ENCODE measurements around the gene DDX41. TPM values are rescaled to one million over a fixed set of nuclear protein-coding genes. Genes with fewer than 3 reads are reported as not detected.
A peak's percentile ranks its signal among the peaks of the same experiment; 100 is the strongest.

Gene DDX41
- total RNA-seq, 5 donors from 2014 or later (not counting 1 experiment from before 2014, with no cell fraction given): 64.8 to 118 (median 106) TPM

GRCh38 chr5:177468685-177469628 lies 47.8 kb downstream of the DDX41 start:
- no peak overlapping the region for H3K4me3 Mint-ChIP-seq
- Histone ChIP-seq H3K27ac (ENCODE audit: low read length) (no peak overlapping the region), H3K4me3 (ENCODE audit: control insufficient read depth in 1 of 2, extremely low read depth in 1 of 2, low read length in 1 of 2) (no peak overlapping the region), H3K27me3 (replicated peaks in 1 of 2; ENCODE audit: control insufficient read depth in 2 of 2, extremely low read depth in 1 of 2, insufficient read depth in 2 of 2, low read length in 1 of 2) (peaks cover 0 to 19% of the 10 kb centered on the region in 2 experiments), H3K9me3 (no peaks in the 10 kb centered on the region), H3K4me1 (ENCODE audit: control insufficient read depth in 1 of 2, extremely low read depth in 1 of 2, insufficient read depth in 2 of 2, low read length in 2 of 2) (peaks cover 5 to 35% of the 10 kb centered on the region in 2 experiments), H3K36me3 (ENCODE audit: control insufficient read depth in 2 of 2, extremely low read depth in 1 of 2, insufficient read depth in 1 of 2, low read length in 1 of 2) (peaks cover 0 to 6% of the 10 kb centered on the region in 2 donors)
- H3K36me3 Mint-ChIP-seq: peaks cover 4% of the 10 kb centered on the region
- peaks cover 16 to 18% (median 18%) of the 10 kb centered on the region in 3 donors for H3K4me1 Mint-ChIP-seq
- POLR2A ChIA-PET: no interaction called here
- 89% methylated on average over 13 of the region's 25 CpGs for WGBS (ENCODE audit: insufficient coverage)
- peaks cover 0 to 1% of the 10 kb centered on the region in 2 donors for H3K27me3 Mint-ChIP-seq
- CTCF ChIA-PET: no interaction called here
- DNase-seq (no peak), ATAC-seq (replicated peaks in 1 of 4) (no peak)
- no peaks in the 10 kb centered on the region for H3K9me3 Mint-ChIP-seq
- no peak overlapping the region for H3K27ac Mint-ChIP-seq

GRCh38 chr5:177468329-177468684 lies 48.5 kb downstream of the DDX41 start:
- Histone ChIP-seq H3K36me3 (ENCODE audit: control insufficient read depth in 2 of 2, extremely low read depth in 1 of 2, insufficient read depth in 1 of 2, low read length in 1 of 2) (peaks cover 0 to 6% of the 10 kb centered on the region in 2 donors), H3K27me3 (replicated peaks in 1 of 2; ENCODE audit: control insufficient read depth in 2 of 2, extremely low read depth in 1 of 2, insufficient read depth in 2 of 2, low read length in 1 of 2) (peaks cover 0 to 17% of the 10 kb centered on the region in 2 experiments), H3K27ac (ENCODE audit: low read length) (no peak overlapping the region), H3K9me3 (no peaks in the 10 kb centered on the region), H3K4me1 (ENCODE audit: control insufficient read depth in 1 of 2, extremely low read depth in 1 of 2, insufficient read depth in 2 of 2, low read length in 2 of 2) (peaks cover 5 to 33% of the 10 kb centered on the region in 2 experiments), H3K4me3 (ENCODE audit: control insufficient read depth in 1 of 2, extremely low read depth in 1 of 2, low read length in 1 of 2) (no peak overlapping the region)
- ATAC-seq (replicated peaks in 1 of 4) (no peak), DNase-seq (no peak)
- Mint-ChIP-seq H3K36me3 (peaks cover 4% of the 10 kb centered on the region), H3K4me1 (peaks cover 14 to 17% (median 14%) of the 10 kb centered on the region in 3 donors), H3K27ac (no peak overlapping the region), H3K9me3 (no peaks in the 10 kb centered on the region), H3K27me3 (no peaks in the 10 kb centered on the region), H3K4me3 (no peak overlapping the region)
- ChIA-PET CTCF (no interaction called here), POLR2A (no interaction called here)
- 89% methylated on average over 1 of the region's 2 CpGs for WGBS (ENCODE audit: insufficient coverage)

- WGBS (ENCODE audit: insufficient coverage): 97% methylated on average over 27 of the region's 31 CpGs
- ChIA-PET POLR2A (no interaction called here), CTCF (no interaction called here)
- Histone ChIP-seq H3K36me3 (ENCODE audit: control insufficient read depth in 2 of 2, extremely low read depth in 1 of 2, insufficient read depth in 1 of 2, low read length in 1 of 2) (peaks cover 0 to 6% of the 10 kb centered on the region in 2 donors), H3K9me3 (no peaks in the 10 kb centered on the region), H3K4me3 (ENCODE audit: control insufficient read depth in 1 of 2, extremely low read depth in 1 of 2, low read length in 1 of 2) (no peak overlapping the region), H3K27ac (ENCODE audit: low read length) (no peak overlapping the region), H3K27me3 (replicated peaks in 1 of 2; ENCODE audit: control insufficient read depth in 2 of 2, extremely low read depth in 1 of 2, insufficient read depth in 2 of 2, low read length in 1 of 2) (peaks cover 0 to 15% of the 10 kb centered on the region in 2 experiments), H3K4me1 (ENCODE audit: control insufficient read depth in 1 of 2, extremely low read depth in 1 of 2, insufficient read depth in 2 of 2, low read length in 2 of 2) (peaks cover 4 to 30% of the 10 kb centered on the region in 2 experiments)
- H3K9me3 Mint-ChIP-seq: no peaks in the 10 kb centered on the region
- DNase-seq (no peak), ATAC-seq (replicated peaks in 1 of 4) (no peak)
- H3K27me3 Mint-ChIP-seq: no peaks in the 10 kb centered on the region
- H3K27ac Mint-ChIP-seq: peak overlapping the region in 1 of 2 donors; percentile 28
- H3K4me3 Mint-ChIP-seq: no peak overlapping the region
- peaks cover 4% of the 10 kb centered on the region for H3K36me3 Mint-ChIP-seq
- H3K4me1 Mint-ChIP-seq: peaks cover 14 to 19% (median 16%) of the 10 kb centered on the region in 3 donors
Measured at GRCh38 chr5:177467436-177467835, 49.3 kb downstream of the DDX41 start.

- ChIA-PET CTCF (no interaction called here), POLR2A (no interaction called here)
- H3K27me3 Mint-ChIP-seq: no peaks in the 10 kb centered on the region
- H3K27ac Mint-ChIP-seq: no peak overlapping the region
- H3K4me3 ChIP-seq (ENCODE audit: control insufficient read depth in 1 of 2, extremely low read depth in 1 of 2, low read length in 1 of 2): no peak overlapping the region
- H3K4me1 Mint-ChIP-seq: peaks cover 16 to 18% (median 18%) of the 10 kb centered on the region in 3 donors
- DNase-seq (no peak), ATAC-seq (replicated peaks in 1 of 4) (no peak)
- peaks cover 0 to 6% of the 10 kb centered on the region in 2 donors for H3K36me3 ChIP-seq (ENCODE audit: control insufficient read depth in 2 of 2, extremely low read depth in 1 of 2, insufficient read depth in 1 of 2, low read length in 1 of 2)
- H3K9me3 Mint-ChIP-seq: no peaks in the 10 kb centered on the region
- no peak overlapping the region for H3K4me3 Mint-ChIP-seq
- H3K36me3 Mint-ChIP-seq: peaks cover 4% of the 10 kb centered on the region
- no peak overlapping the region for H3K27ac ChIP-seq (ENCODE audit: low read length)
- WGBS (ENCODE audit: insufficient coverage): 96% methylated on average over 25 of the region's 25 CpGs
- peaks cover 0 to 10% of the 10 kb centered on the region in 2 experiments for H3K27me3 ChIP-seq (replicated peaks in 1 of 2; ENCODE audit: control insufficient read depth in 2 of 2, extremely low read depth in 1 of 2, insufficient read depth in 2 of 2, low read length in 1 of 2)
- no peaks in the 10 kb centered on the region for H3K9me3 ChIP-seq
- peaks cover 3 to 28% of the 10 kb centered on the region in 2 experiments for H3K4me1 ChIP-seq (ENCODE audit: control insufficient read depth in 1 of 2, extremely low read depth in 1 of 2, insufficient read depth in 2 of 2, low read length in 2 of 2)
Measured at GRCh38 chr5:177466861-177467260, 49.9 kb downstream of the DDX41 start.

GRCh38 chr5:177465044-177465443 lies 51.7 kb downstream of the DDX41 start:
- Mint-ChIP-seq H3K36me3 (peaks cover 4% of the 10 kb centered on the region), H3K27me3 (no peaks in the 10 kb centered on the region), H3K4me1 (peaks cover 6 to 10% (median 7%) of the 10 kb centered on the region in 3 donors), H3K27ac (no peak overlapping the region), H3K4me3 (no peak overlapping the region), H3K9me3 (no peaks in the 10 kb centered on the region)
- ChIA-PET CTCF (no interaction called here), POLR2A (no interaction called here)
- ATAC-seq (replicated peaks in 1 of 4): no peak
- peaks cover 0 to 3% of the 10 kb centered on the region in 2 donors for H3K36me3 ChIP-seq (ENCODE audit: control insufficient read depth in 2 of 2, extremely low read depth in 1 of 2, insufficient read depth in 1 of 2, low read length in 1 of 2)
- H3K27ac ChIP-seq (ENCODE audit: low read length): no peak overlapping the region
- WGBS (ENCODE audit: insufficient coverage): 95% methylated on average over 5 of the region's 11 CpGs
- no peaks in the 10 kb centered on the region for H3K9me3 ChIP-seq
- H3K4me3 ChIP-seq (ENCODE audit: control insufficient read depth in 1 of 2, extremely low read depth in 1 of 2, low read length in 1 of 2): no peak overlapping the region
- no peak for DNase-seq
- no peaks in the 10 kb centered on the region for H3K27me3 ChIP-seq (replicated peaks in 1 of 2; ENCODE audit: control insufficient read depth in 2 of 2, extremely low read depth in 1 of 2, insufficient read depth in 2 of 2, low read length in 1 of 2)
- peaks cover 4 to 13% of the 10 kb centered on the region in 2 experiments for H3K4me1 ChIP-seq (ENCODE audit: control insufficient read depth in 1 of 2, extremely low read depth in 1 of 2, insufficient read depth in 2 of 2, low read length in 2 of 2)

DNA sequence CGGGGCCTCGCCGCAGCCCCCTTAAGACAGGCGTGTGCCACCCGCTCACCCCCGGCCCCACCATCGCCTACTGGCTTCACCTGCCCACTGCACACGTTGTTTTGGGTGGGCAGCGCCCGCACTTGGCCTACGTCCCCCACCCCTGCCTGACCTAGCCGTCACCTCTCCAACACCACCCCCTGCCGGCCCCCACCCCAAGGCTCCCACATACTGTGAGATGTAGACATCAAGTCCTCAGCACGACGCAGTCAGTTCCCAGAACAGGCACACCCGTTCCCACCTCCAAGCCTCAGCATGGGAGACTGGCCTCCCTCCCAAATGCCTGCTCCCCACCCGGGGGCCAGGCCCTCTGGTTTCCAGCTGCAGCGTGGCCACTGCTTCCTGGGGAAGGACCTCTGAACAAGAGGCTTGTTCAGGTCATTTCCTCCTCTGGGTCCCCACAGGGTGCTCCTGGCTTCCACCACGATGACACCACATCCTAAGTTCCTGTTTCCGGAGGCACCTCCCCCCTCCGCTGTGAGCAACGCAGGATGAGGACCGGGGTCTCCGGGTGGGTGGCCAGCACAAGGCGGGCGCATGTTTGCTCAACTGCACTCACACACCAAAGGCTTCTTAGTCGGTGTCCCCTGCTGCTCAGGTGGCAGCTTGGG lies 54.6 kb downstream of the DDX41 start:
- H3K27me3 Mint-ChIP-seq: no peaks in the 10 kb centered on the region
- no peaks in the 10 kb centered on the region for H3K27me3 ChIP-seq (replicated peaks in 1 of 2; ENCODE audit: control insufficient read depth in 2 of 2, extremely low read depth in 1 of 2, insufficient read depth in 2 of 2, low read length in 1 of 2)
- H3K4me1 Mint-ChIP-seq: peaks cover 7 to 14% (median 7%) of the 10 kb centered on the region in 3 donors
- 60% methylated on average over 18 of the region's 27 CpGs for WGBS (ENCODE audit: insufficient coverage)
- no peak overlapping the region for H3K4me3 Mint-ChIP-seq
- H3K27ac ChIP-seq (ENCODE audit: low read length): no peak overlapping the region
- DNase-seq: no peak
- ChIA-PET POLR2A (no interaction called here), CTCF (interaction anchor here in 1 of 2 donors (1.6 kb wide), 1 partner anchor 73 kb away, joined by 5 read pairs; no protein-coding TSS in a partner anchor)
- H3K9me3 Mint-ChIP-seq: no peaks in the 10 kb centered on the region
- no peak overlapping the region for H3K27ac Mint-ChIP-seq
- H3K36me3 Mint-ChIP-seq: peaks cover 4% of the 10 kb centered on the region
- no peak for ATAC-seq (replicated peaks in 1 of 4)
- no peaks in the 10 kb centered on the region for H3K9me3 ChIP-seq
- H3K36me3 ChIP-seq (ENCODE audit: control insufficient read depth in 2 of 2, extremely low read depth in 1 of 2, insufficient read depth in 1 of 2, low read length in 1 of 2): peaks cover 0 to 4% of the 10 kb centered on the region in 2 donors
- peaks cover 4 to 9% of the 10 kb centered on the region in 2 experiments for H3K4me1 ChIP-seq (ENCODE audit: control insufficient read depth in 1 of 2, extremely low read depth in 1 of 2, insufficient read depth in 2 of 2, low read length in 2 of 2)
- no peak overlapping the region for H3K4me3 ChIP-seq (ENCODE audit: control insufficient read depth in 1 of 2, extremely low read depth in 1 of 2, low read length in 1 of 2)

Measured in T-cell (primary cell).